GM18858 (cell line): Measurements from ENCODE around the gene MAP2K7.

ENCODE experiments used
- ATAC-seq: cut with Tn5 transposase; IDR thresholded peaks from one replicate; pipeline ENCODE4 v1.9.1; 2021; ENCODE audit not compliant: unreplicated experiment

The MAP2K7 gene

DNA sequence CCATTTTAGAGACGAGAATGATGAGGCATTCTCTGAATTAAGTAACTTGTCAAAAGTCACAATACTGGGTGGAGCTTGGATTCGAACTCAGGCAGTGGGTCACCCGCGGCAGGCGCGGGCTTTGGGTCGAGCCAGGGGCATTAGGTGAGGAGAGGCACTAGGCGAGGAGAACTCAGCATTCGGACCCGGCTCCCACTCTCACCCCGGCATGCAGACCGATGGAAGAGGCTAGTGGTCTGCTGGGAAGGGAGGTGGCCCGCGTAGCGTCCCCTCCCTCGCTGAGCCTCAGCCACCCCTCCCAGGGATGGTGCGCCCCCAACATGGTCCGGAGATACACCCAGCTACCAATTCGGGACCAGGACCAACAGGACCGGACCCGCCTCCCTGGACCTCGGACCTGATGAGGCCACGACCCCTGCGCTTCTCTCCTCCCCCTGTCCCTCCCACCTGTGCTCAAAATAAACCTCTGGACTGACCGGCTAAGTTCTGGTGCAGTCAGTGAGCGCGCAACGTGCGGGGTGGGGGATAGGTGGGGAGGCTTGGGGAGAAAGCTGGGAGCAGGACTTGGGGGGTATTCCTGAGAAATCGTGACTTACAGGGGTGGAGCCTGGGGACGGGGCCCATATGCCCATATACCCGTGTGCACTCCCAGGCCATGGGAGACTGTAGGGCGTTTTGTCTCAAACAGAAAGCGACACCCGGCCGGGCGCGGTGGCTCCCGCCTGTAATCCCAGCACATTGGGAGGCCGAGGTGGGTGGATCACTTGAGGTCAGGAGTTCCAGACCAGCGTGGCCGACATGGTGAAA is 15.1 kb downstream of the MAP2K7 start:
- ATAC-seq = no peak

DNA sequence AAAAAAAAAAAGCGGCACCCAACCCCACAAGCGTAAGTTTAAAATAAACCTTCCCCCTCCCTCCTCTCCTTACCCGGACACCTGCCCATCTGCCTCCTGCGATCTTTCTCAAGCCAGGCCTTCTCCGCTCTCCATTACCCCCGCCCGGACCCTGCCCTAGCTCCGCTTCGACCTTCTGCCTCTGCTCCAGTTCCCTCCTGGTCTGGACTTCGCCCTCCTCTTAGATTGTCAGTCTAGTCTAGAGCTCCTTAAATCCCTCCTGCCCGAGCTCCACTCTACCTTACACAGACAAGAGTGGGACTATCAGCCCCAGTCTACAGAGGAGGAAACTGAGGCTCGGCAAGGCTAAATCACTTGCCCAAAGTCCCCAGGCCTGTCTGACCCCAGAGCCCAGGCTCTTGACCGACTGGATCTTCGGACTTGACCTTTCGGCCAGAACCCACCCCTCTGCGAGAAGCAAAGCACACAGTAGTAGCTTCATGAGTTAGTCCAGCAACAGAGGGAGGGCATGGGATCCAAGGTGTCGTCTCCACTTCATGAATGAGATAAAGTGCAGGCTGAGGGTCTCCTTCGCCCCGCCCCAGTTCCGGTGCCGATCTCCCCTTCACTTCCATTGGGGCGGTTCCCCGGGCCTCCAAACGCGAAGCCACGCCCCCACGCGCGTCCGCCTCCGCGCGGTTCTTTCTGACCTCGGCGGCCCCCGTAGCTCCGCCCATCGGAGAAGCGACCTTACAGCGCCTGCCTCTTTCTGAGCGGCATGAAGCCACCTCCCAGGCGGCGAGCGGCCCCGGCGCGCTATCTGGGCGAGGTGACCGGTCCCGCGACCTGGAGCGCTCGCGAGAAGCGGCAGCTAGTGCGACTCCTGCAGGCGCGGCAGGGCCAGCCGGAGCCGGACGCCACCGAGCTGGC is 16.2 kb downstream of the MAP2K7 start, which contains the start of gene SNAPC2:
Gene SNAPC2 (plus strand): TSS at position 729 of the 909 bp plus-strand sequence. CDS start 29 bp downstream, at position 758.
- peak; percentile 66 for ATAC-seq

DNA sequence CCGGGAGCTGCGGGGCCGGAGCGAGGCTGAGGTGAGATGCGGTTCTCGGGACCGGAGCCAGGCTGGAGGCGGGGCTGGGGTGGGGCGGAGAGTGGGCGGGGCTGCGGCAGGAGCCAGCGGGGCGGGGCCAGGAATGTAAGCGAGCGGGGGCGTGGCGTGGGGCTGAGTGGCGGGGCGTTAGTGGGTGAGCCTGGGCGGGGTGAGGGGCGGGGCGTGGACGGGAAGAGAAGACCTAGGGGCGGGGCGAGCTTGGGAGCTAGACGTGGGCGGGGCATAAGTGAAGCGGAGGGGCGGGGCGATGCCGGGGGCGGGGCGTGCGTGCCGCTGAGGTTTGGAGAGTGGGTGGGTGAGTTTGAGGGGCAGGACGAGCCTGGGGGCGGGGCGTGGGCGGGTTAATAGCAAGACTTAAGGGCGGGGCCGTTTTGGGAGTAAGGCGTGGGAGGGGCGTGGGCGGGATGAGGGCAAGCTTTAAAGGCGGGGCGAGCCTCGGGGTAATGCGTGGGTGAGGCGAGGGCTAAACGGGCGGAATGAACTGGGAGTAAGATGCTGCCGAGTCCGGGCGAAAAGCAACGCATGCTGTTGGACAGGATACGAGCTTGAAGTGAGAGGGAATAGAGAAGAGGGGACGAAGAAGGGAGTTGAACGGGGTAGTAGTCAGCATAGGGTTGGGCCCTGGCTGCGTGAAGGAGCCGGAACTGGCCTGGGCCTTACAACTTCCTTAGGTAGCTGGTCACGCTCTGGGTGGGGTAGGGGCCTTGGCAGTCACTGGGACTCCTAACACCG is 17.0 kb downstream of the MAP2K7 start:
- peak; percentile 29 for ATAC-seq

DNA sequence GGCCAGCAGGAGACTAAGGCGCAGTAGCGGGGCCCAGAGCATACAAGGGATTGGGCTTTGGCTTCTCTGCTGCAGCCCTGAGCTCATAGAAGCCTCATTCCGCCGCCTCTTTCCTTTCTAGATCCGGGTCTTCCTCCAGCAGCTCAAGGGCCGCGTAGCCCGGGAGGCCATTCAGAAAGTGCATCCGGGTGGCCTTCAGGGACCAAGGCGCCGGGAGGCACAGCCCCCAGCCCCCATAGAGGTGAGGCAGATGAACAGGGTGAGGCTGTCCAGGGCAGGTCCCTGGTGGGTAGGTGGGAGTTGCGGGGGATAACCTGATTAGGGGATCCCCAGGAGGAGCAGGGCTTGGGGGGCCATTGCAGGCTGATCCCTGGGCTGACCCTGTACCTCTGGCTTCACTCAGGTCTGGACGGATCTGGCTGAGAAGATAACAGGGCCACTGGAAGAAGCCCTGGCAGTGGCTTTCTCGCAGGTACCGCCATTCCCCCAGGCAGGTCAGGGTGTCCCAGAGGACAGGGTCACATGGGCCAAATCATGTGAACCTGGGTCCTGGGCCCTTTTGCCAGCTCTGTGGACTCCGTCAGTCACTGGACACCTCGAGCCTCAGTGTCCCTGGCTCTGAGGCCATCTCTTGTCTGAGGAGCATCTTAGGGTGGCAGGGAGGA is 17.8 kb downstream of the MAP2K7 start:
- no peak for ATAC-seq

DNA sequence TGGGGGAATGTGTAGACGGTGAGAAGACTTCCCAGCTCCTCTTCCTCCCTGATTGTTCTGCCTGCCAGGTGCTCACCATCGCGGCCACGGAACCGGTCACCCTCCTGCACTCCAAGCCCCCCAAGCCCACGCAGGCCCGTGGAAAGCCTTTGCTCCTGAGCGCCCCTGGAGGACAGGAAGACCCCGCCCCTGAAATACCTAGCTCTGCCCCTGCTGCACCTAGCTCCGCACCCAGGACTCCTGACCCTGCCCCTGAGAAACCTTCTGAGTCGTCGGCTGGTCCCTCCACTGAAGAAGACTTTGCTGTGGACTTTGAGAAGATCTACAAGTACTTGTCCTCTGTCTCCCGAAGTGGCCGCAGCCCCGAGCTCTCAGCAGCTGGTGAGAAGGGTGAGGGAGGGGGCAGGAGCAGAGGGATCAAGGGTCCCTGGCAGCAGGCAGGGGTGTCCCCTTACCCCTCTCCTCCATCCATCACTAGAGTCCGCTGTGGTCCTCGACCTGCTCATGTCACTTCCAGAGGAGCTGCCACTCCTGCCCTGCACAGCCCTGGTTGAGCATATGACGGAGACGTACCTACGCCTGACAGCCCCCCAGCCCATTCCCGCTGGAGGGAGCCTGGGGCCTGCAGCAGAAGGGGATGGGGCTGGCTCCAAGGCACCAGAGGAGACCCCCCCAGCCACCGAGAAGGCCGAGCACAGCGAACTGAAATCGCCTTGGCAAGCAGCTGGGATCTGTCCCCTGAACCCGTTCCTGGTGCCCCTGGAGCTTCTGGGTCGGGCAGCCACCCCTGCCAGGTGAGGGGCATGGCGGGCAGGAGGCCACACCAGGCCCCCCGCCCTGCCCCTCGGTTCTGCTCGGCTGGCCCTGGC is 18.5 kb downstream of the MAP2K7 start:
- no peak for ATAC-seq

DNA sequence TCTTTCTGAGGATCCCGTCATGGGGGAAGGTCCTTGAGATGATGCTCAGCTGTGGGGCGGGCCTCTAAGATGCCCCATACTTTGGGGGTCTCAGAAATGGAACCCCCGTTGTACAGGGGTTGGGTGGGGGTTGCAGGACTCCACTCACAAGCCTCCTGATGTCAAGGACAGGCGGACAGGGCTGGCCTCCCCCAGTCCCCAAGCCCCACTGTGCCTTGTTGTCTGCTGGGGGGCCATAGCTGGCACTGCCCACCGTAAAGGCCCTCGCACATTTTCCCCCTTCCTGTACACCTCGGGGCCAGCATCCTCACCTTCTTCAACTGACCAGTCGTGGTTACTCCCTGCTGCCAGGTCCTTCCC is 19.1 kb downstream of the MAP2K7 start:
- ATAC-seq = no peak

DNA sequence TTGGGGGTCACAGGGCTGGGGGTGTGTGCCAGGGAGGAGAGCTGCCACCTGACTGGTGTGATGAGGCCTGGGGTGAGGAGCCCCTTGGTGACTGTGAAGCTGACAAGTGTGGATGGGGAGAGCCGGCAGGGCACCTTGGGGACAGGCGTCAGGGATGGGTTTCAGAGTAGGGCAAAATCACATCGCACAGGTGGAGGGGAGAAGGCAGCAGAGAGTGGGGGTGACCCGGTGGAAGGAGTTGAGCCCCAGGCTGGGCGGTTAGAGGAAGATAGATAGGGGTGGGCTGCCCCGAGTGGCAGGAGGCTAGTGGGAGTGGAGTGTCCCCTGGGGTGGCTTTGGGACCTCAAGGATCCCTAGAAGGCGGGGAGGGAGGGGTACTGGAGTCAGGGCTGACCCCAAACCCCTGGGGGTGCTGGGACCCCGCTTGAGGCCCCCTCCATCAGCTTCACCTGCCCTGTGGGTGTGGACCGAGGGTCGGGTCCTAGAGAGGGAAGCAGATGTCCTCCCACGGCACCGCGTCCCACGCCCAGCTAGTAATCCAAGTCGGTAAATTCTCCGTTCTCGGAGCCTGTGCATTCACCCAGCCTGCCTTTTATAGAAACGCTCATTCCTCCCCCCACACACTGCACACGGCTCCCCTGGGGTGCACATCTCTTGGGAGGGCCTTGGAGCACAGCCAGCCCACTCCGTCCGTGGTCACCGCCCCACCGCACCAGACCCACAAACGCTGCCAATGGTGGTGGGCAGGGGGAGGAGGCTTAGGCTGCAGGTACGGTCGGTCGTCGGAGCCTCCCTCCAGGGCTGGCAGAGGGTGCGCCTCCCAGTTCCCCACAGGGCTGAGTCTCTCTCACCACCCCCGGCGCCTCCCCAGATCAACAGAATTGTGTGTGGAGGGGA is 19.9 kb downstream of the MAP2K7 start:
- ATAC-seq = no peak

DNA sequence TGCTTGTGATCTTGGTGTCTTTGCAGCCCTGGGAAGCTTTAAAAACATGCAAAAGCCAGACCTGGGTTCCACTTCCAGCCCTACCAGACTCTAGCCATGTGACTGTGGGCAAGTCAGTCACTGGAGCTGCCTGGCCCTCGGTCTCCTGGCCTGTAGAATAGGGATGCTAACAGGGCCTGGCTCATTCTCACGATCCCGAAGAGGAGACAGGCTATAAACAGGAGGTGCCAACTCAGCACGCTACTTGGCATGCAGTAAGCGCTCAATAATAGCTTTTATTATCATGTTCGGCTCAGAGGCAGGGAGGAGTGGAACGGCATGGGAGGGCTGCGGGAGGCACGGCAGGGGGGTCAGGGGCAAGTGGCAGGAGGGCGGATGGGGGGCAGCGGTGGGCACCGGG is 20.6 kb downstream of the MAP2K7 start:
- ATAC-seq = no peak

DNA sequence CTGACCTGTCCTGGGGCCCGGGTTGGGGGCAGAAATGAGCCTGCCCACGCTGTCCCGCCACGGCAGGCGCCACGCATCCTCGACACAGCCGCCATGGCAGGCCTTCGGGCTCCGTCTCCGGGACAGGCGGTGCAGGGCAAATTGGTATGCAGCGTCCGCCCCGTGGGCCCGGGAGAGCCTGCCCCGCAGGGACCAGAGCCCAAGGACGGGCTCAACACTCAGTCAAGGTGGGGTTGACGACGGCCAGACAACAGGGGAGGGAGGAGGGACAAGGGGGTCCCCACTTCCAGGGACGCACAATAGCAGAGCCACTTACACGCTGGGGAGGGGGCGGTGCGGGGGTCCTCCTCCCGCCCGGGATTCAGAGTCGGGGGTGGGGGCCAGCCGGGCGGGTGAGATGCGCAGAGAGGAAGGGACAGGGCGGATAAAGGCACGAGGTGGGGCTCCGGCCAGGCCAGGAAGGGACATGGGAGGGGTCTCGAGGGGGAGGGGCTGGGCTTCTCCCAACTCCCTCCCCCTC is 21.0 kb downstream of the MAP2K7 start:
- no peak for ATAC-seq

DNA sequence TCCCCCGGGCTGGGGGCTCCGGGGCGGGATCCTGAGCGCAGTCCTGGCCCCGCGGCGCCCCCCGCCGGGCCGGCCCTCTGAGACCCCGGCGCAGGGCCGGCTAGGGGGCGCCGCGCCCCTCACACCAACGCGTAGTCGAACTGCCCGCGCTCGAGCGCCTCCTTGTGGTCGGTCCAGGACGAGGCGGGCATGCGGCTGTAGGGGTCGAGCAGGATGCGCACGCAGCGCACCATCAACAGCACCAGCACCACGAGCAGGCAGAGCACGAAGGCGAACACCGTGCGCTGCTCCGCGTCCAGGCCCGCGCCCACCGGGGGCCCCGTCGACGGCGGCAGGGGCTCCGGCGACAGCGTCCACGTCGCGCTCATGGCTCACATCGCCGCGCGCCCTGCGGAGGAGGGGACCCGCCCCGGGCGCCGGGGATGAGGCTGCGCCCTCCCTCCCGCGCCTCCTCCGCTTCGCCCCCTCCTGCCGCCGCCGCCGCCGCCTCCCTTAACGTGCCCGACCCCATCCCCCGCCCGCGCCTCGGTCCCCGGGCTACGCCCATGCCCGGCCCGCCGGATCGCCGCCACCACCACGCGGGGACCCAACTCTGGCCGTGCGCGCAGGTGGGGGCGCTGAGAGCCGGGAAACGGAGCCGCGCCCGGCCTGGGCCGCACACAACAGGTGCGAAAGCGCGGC is 21.6 kb downstream of the MAP2K7 start:
- no peak for ATAC-seq

DNA sequence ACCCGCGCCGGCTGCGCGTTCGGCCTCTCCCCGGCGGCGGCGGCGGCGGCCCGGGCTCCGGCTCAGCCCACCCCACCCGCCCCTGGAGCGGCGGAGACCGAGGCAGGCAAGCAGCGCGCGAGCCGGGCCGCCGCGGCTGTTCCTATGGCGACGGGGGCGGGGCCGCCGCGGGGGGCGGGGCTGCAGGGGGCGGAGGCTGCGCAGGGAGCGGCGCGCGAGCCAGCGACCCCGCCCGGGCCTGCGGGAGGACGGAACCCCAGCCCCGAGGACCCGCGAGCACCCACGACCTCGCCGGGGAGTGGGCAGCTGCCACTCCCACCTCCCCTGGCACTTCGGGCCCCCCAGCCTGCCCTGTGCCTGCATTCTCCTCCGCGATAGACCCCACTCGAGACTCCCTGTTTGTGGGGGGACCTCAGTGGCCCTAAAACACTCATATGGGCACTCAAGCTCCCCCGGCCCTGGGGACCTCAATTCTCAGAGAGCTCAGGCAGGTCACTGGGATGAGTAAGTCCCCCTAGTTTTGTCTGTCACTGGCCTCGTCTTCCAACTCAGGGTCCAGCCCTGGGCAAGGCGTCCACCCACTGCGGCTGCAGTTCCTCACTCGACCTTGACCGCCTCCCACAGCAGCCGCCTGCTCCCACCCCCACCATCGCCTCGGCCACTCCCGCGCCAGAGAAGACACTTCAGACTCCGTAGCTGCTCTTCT is 22.5 kb downstream of the MAP2K7 start, which contains the start of gene CTXN1:
Gene CTXN1 (minus strand): TSS at position 115 of the 706 bp plus-strand sequence. CDS start 597 bp downstream, outside the sequence.
- ATAC-seq = no peak

DNA sequence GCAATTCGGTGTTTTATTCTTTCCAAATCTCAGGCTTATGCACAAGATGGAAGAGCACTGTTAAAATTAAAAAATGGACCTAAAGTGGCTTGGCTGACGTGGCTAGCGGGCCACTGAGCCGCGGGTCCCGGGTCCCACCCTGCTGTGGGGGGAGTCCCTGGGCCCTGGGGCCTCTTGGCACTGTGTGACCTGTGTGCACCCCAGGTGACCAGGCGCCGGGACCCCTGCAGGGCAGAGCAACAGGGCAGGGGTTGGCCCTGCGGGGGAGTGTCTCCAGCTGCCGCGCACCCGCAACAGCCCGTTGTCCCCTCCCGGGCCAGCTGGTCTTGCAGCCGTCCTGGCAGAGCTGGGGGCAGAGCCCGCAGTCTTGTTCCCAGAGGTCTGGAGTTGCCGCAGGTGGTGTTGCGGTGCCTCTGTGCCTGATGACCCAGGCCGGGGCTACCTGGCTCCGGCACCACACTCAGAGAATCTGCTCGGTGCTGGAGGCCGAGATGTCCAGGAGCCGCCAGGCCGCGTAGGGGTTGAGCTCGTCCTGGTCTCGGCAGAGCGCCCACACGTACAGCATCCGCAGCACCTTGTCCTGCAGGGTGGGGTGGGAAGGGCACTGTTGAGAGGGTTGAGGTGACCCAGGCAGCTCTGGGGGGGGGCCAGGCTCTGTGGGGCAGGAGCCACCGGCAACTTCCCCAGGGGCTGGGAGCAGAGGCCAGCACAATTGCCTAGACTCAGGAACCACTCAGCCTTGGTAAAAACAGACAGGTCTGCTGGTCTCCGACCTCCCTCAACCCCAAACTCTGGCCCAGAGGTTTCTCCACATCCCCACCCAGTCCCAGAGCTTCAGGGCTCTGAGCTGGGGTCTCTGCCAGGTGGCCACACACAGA is 23.3 kb downstream of the MAP2K7 start:
- no peak for ATAC-seq

DNA sequence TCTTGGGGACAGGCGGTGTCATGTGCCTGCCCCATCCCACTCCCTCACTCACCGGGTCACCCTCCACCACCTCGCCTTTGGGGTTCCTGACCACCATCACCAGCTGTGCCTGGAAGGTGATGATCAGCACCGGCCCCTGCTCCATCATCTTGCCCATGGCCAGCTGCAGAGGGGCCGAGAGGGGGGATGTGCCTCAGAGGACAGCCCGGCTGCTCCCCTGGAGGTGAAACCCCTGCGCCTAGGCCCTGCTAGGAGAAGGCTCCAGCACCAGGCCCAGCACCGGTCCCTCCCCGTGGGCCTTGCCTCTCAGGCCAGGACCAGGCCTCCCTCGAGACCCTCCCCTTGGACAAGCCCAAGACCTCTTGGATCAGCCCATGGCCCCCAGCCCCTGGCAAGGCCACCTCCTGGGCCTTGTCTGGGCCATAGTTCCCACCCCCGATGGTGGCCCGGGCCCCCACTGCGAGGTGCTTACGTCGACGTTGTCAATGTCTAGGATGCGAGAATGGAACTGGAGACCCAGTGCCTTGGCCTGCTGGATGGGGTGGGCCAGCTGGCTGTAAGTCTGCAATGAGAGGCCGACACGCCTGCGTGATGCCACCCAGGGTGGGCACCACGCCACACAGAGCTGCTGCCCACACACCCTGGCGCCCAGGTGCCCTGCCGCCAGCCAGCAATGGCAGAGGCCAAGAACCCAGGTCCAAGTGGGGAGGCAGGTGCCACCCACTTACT is 24.1 kb downstream of the MAP2K7 start:
- no peak for ATAC-seq

DNA sequence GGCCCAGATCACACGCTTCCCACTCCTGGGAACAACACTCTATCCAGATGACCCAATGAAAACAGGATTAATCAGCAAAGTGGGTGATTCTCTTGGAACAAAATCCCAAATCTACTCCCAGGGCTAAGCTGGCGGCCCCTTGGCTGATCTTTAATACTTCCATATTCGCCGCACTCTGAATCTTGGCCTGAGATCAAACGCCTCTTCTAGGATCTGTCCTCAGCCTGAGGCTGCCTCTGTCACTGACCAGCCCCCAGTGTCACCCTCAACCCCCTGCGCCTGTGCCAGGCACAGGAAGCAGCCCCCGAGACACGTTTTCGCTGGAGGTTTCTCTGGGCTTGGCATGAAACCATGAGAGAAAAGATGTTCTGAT is 24.6 kb downstream of the MAP2K7 start:
- no peak for ATAC-seq
